HG03280 (cell line): Measurements from ENCODE around the gene PRSS21.

Experiments used
- ATAC-seq: cut with Tn5 transposase; IDR thresholded peaks from one replicate; pipeline ENCODE4 v1.9.1; 2021; ENCODE audit warnings: mild to moderate bottlenecking, moderate library complexity; ENCODE audit not compliant: unreplicated experiment

The PRSS21 gene

GRCh38 chr16:2841606-2842339, 24.7 kb downstream of the PRSS21 start:
- ATAC-seq = no peak

DNA sequence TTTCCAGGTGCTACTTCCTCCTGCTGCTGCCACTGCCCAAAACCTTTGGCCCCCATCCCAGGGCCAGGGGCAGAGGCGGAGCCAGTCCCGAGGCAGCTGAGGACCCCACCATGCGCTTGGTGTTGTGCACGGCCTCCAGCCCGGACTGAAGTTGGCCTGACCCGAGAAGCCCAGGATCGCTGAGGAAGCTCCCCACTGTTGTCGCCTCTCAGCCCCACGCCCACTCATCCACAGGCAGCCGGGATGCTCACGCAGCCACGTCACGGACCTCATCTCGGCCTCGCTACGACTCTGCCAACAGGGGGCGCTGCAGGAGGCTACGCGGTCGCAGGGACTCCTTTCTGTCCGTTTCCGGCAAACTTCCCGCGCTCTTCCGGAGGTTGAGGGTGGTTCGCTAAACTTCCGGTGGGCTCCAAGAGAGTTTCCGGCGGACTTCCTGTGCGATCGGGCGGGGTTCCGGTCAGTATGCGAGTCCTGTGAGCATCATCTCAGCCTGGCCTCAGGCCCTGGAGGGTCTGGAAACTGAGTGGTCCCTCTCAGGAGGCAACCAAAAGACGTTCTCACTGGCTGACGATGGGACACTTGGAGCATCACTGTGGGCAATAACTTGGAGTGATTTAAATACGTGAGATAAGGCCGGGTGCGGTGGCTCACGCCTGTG, 25.4 kb downstream of the PRSS21 start:
- no peak for ATAC-seq

GRCh38 chr16:2843526-2843925, 26.5 kb downstream of the PRSS21 start:
- ATAC-seq = no peak

DNA sequence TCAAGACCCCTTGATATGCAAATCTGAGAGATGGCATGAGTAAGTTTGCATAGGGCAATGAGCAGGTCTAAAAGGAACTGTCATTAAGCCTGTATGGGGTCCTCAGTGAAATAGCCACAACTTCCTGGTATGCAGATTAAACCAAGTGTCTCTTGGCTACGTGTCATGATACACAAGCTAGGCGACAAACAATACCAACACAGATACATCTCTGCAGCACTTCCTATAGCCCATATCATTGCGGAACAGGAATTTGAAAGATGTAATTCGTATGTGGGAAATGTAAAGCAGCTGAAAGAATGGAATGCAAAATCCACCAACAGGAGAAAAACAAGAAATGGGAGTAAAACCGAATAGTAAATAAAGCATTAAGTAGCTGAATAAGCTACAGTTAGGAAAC, 28.1 kb downstream of the PRSS21 start:
- ATAC-seq = no peak

DNA sequence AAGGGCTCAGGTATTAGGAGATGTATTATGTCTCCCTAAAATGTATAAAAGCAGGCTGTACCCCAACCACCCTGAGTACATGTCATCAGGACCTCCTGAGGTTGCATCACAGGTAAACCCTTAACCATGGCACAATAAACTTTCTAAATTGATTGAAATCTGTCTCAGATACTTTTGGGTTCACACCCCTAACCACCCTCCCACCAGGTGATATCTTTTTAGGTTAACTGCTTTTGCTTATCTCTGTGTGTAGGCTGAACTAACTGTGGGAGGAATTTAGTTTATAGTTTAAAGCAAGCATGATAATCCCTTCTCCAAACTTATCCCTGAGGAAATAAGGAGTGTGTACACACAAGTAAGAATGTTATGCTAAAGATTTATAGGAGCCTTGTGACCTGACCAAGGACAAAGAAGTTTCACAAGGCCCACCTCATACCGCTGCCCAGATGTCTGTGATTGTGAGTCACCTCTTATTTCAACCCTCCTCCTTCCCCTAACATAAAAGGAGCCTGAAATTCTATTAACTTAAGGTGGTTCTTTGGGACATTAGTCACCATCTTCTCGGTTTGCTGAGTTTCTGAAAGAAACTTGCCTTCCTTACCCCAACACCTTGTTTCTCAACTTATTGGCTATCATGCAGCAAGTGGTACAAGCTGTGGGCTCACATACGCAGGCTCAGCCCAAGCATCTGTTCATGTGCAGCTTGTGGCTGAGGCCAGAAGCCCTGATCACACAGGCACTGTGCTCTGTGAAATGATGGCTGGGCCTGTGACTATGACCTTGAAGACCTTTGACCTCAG, 29.7 kb downstream of the PRSS21 start:
- no peak for ATAC-seq

DNA sequence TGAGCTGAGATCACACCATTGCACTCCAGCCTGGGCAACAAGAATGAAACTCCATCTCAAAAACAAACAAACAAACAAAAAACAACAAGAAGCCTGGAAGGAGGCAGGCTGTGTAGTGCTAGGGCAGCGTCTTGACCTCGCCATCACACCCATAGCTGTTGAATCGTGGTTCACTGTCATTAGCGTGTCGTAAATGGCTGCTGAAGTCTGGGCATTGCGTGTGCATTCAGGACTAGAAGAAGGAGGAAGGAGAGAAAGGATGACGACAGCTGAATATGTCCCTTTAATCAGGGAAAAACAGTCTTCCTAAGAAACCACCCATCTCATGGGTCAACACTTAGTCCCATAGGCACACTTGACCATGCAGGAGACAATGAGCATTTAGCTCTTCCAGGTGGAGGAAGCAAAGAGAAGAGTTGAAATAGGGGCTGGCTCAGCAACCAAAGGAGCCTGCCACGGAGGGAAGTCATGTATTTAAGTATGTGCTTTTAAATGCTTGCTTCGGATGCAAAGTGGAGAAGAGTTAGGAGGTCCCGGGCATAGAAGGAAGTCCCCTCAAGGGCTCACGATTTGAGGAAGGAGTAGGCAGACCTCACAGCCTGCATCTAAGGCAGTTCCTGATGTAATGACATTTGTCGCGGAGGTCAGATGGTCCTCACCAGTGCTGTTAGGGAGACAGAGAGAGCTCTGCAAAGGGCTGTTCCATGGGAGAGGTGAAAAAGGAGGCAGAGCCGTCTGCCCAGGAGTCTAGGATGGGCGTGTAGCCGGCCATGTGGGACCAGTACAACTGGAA, 32.1 kb downstream of the PRSS21 start:
- no peak for ATAC-seq

DNA sequence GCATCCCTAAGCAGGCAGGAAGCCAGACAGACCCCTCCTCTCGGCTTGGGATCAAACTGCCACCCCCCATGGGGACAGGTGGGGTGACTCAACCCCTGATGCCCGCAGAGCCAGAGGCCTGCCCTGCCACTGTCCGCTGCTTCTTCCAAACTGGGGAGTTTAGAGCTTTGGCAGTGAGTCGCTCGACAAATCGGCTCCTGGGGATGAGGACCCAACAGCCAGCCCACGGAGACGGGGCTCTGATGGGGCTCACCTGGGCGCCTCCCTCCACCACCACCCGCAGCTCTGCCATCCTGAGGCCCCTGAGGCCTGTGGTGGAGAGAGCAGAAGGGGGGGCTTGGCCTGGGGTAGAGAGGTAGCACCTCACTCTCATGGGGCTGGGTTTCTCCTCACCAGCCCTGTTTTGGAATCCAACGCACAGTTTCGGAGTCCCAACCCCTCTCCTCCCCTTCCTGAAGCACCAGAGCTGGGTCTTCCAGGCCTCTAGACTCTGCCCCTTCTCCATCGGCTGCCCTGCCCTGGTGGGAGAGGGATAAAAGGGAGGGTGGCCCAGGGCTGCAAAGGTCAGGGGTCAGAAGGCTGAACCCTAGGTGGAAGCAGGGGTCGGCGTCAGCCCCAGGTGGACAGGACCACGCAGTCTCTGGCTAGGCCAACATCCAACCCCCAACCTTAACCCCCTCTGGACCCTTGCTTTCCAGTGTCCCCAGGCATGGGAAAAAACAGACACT, 35.1 kb downstream of the PRSS21 start:
- ATAC-seq = no peak

DNA sequence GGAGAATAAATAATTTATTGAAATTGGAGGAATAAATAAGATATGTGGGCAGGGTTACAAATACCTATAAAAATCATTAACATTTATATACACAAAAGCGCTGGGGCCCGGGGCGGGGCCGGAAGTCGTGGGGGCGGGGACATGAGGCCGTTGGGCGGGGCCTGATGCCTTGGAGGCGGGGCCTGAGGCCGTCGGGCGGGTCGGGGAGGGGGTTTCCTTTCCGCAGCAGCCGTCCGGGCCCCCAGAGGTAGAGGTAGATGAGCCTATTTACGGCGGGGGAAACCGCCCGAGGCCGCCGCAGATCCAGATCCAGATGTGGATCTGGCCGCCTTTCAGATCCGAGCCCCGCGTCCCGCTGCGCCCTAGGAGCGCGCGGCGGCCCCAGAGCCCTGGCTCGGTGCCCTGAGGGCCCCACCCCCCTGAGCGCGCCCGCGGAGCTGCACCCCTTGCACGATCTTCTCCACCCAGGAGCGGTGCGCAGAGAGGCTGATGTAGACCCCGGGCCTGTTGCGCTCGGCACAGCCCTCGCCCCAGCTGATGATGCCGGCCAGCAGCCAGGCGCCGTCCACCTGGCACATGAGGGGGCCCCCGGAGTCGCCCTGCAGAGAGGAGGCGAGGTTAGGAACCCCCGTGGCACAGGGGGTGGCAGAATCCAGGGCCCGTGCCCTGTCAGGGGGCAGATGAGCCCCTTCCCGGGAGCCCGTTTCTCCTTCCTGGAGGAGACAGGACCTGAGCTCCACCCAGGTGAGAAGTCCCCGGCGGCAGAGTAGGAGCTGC, 35.9 kb downstream of the PRSS21 start:
- no peak for ATAC-seq

DNA sequence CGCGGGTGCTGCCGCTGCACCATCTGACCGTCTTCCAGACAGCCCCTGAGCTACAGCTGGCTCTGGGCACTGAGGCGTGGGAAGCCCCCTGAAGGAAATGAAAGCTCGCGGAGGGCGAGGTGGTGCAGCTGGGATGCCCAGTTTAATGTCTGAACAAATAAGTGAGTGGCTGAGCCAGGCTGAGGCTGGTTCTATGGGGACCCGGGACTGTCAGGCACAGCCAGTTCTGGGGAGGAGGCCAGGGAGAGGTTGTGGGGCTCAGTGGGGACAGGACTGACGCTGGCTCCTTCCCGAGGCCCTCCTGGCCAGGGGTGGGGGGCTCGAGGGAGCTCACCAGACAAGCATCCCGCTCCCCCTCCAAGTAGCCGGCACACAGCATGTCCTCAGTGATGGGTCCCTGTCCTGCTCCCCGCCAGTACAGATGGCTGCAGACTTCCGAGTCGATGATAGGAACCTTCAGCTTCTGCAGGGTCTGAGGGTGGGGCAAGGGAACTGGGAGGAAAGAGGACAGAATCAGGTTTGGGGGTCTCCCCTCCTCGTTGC, 36.6 kb downstream of the PRSS21 start:
- no peak for ATAC-seq

DNA sequence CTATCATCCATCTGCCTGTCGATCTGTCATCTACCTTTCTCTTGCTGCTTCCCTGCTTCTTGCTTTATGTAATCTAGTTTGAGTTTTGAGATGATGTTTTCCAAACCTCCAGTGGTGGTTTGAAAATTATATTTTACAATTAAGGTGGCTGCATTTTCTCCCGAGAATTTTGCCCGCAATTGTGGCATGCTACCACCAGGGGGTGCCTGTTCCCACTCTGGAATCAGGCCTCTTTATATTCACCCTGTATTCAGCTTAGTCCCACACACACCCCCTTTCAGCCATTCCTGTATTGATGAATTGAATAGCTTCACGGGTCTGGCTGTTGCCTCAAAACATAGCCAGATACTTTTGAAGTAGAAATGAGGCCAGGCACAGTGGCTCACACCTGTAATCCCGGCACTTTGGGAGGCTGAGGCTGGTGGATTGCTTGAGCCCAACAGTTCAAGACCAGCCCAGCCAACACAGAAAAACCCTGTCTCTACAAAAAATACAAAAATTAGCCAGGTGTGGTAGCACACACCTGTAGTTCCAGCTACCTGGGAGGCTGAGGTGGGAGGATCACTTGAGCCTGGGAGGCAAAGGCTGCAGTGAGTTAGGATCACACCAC, 37.8 kb downstream of the PRSS21 start:
- ATAC-seq = no peak

DNA sequence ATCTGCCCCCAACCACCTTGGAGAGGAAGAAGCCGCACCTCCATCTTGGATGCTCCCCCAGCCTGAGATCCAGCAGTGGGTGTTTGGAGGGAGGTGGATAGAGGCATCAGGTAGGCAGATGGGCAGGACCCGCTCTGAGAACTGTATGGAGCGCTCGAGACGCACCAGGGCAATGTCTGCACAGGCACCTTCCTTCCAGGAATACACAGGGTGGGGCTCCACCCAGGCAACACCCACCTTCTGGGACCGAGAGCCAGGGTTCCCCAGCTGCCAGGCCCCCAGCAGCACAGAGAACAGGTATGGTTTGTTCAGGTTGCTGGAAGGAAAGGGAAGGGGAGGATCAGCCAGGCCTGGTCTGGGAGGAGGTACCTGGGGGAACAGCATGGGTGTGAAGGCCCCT, 38.5 kb downstream of the PRSS21 start:
- ATAC-seq = no peak

GRCh38 chr16:2856061-2856670, 39.1 kb downstream of the PRSS21 start:
- ATAC-seq = no peak

GRCh38 chr16:2856686-2857450, 39.8 kb downstream of the PRSS21 start:
- ATAC-seq = no peak

- ATAC-seq = no peak
Observed at GRCh38 chr16:2857451-2858244, 40.6 kb downstream of the PRSS21 start, which contains the start of gene PRSS22. Gene PRSS22, minus strand, starts transcription at chr16:2858170. Its CDS starts 66 bp downstream, at chr16:2858104.

GRCh38 chr16:2858245-2859025, 41.4 kb downstream of the PRSS21 start:
- no peak for ATAC-seq

DNA sequence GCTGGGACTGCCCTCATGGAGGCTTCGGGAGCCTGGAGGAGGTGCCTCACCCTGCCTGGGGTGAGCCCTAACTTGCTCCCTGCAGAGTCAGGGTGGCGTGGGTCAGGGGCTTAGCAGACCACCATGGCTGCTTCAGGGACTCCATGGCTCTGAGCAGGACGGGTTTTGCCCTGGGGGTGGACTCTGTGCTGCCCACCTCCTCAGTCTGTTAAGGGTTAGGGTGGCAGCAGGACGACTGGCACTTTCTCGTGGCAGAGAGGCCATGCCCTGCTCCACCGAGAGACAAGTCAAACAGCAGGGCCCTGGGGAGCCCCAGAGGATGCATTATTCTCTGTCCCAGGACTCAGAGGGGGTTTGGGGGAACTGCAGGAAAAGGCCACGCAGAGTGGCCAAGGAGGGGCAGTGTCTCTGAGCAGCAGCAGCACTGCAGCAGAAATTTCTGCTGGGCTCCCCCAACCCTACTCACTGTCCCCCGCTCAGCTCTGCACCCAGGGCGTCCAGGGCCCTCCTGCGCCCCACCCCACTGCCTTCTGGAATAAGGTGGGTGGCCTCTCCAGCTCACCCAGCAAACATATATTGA, 42.7 kb downstream of the PRSS21 start:
- no peak for ATAC-seq
